Left forelimb (tissue), 1 donor: ENCODE data around the gene ILK.

Experiments used
- DNase-seq: peaks from one replicate; pipeline ENCODE4 v3.0.0-alpha.2; 2018; ENCODE audit warnings: low spot score

The ILK gene

DNA sequence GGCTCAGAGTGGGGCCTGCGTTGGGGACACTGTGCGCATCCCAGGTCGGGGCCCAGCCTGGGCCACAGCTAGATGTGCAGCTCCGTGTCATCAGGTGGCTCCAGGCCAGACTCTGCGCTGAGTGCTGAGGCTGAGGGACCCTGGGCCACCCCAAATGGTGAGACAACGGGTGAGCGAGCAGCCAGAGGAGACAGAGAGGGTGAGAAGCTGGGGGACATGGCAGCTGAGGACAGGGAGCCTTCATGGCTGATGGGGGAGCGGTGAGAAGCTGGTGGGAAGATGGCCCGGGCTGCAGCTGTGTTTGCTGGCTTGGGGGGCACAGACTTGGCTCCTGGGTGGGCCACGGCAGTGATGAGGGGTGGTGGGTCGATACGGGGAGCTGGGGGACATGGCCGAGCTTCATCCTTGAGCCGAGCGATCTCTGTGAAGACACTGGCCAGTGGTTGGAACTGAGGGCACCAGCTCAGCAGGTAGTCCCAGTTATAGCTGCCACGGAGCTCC is 18.2 kb downstream of the ILK start:
- DNase-seq, result no peak

DNA sequence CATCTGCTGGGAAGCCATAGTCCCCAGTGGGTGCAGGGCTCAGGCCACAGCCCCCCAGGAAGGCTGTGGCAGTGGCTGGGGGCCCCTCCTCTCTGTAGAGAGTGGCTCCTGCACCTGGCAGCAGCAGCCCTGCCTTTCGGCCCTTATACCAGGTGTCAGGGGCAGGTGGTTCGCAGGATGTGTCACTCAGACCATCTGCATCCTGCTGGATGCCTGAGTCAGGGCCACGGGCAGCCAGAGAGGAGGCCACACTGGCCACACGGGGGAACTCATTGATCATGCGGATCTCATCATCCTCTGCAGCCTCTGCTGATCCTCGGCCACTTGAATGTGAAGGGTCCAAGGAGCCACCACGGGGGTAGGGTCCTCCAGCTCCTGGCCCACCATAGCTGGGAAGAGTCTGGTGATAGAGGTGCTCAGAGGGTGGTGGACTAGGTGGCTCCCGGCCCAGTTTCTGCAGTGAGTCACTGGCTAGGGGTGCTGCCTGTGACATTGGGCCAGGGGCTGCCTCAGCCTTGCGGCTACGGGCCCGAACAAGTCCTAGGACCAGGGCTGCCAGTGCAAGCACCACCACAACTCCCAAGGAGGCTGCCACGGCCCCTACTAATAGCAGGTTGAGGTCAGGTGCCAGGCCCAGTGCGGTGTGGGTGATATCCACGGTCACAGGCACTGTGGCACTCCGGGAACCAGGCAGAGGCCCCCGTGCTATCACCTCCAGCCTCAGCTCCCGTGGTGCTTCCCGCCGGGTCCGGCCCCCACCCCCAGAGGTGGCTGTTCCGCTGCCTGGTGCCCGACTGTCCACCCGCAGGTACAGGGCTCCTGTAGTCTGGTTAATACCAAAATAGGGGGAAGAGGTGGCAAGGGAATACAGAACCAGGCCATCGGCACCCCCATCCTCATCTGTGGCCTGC is 18.9 kb downstream of the ILK start:
- DNase-seq, result no peak

DNA sequence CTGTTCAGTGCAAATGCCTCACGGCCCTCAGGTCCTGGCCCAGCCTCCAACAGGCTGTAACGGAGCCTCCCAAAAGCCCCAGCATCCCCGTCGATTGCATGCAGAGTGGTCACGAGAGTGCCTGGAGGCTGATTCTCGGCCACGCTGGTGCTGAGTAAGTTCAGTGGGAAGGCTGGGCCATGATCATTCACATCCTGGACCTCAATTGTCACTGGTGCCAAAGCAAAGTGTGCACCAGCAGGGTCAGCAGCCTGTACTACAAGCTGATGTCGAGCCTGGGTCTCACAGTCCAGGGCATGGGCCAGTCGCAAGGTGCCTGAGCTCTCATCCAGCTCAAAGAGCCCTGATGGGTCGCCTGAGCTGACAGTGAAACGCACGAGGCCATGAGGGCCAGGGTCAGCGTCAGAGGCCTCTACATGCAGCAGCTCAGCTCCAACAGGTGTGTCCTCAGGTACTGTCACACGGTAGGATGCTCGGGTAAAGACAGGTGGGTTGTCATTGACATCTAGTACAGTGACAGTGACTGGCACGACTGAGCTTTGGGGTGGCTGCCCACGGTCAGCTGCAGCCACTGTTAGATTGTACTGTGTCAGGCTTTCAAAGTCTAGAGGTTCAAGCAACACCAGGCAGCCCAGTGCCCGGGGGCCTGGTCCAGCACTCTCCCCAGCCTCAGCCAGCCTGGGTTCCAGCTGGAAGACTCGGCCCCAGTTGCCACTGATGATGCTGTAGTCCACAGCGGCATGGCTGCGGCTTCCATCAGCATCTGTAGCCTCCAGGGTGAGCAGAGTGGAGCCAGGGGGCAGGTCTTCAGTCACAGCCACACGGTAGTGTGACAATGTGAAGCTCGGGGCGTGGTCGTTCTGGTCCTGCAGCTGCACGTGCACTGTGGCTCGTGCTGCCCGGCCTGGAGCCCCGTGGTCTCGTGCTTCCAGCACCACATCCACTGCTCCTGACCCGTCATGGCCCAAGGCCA is 20.1 kb downstream of the ILK start:
- no peak for DNase-seq

DNA sequence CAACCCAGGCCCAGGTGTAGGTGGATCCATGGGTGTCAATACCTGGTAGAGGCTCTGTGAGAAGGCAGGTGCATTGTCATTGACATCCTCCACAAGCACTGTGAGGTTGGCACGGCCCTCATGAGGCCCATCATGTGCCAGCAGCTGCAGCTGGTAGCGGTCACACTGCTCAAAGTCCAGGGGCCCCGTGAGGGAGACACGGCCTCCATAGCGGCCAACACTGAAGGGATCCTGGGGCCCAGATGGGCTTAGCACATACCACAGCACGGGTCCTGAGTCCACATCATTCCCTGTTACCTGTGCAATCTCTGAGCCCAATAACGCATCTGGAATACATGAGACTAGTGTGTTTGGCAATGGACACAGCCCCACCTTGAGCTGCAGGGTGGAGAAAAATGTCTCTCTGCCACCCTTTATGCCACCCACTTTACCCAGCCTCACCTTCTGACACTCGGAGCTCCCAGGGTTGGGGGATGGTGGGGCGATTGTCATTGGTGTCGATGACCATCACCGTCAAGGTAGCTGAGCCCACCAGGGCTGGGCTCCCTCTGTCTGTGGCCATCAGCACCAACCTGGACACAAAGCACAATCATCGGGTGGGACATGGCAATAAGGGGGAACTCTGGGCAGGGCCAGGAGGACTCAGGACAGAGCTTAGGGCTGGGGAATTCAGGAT is 21.7 kb downstream of the ILK start:
- no peak for DNase-seq

DNA sequence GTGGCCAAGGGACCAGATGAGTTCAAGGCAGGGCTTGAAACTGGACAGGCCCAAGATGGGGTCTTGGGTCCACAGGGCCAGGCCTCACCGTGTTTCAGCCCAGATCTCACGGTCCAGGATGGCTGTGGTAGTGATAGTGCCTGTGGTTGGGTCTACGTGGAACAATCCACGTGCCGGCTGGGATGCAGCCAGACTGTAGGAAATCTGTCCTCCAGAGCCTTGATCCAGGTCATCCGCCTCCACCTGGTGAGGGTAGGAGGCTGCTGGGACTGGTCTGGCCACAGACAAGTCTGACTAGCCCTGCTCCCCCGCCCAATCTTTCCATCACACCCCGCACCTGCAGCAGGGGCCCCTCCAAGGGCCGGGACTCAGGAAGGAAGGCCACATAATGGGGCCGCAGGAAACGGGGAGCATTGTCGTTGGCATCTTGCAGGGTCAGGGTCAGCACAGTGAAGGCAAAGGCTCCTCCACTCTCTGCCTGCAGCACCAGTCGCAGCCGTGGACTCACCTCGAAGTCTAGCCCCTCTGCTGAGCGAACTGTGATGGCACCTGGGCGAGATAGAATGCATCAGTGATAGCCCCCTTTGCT is 22.4 kb downstream of the ILK start:
- no peak for DNase-seq

DNA sequence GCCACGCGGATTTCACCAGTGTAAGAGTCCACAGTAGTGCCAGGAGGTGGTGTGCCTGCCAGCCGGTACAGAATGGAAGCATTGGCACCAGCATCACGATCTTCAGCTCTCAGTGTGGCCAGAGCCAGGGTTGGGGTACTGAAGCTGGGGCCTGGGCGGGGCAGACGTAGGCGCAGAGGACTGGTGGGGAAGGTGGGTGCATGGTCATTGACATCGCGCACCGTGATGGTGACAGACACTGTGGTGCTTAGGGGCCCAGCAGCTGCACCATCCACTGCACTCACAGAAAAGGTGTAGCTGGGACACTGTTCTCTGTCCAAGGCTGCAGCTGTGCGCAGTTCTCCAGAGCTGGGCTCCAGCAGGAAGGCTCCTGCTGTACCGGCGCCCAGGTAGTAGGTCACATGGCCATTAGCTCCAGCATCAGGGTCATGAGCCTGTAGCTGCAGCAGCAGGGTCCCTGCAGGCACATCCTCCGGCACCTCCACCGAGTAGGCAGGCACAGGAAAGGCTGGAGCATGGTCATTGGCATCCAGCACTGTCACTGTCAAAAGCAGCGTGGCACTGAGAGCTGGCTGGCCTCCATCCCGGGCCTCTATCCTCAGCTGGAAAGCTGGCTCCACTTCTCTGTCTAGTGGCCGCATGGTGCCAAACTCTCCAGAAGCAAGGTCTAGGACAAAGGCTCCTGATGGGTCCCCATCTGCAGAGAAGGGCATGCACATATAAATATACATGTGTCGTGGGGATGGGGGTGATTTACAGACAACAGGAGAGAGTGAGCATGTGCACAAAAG is 23.6 kb downstream of the ILK start:
- DNase-seq, result no peak

DNA sequence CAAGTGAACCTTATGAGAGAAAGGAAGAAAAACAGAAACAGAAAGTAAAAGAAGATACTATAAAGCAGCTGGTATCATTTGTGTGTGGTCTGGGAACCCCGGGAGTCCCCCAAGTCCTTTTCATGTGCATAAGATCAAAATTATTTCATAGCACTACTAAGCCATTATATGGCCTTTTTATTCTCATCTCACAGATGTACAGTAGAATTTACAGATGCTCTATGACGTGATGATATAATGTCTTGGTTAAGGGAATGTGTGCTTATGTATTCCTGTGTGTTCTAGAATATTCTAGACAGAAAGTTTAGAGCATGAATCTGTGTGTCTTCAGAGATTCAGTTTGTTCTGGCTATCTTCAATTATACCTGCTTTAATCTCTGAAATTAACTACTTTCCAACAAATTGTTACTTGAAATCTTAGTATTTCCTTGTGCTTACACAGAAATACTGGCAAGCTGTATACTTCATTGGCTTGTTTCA is 24.2 kb downstream of the ILK start:
- DNase-seq, result no peak

DNA sequence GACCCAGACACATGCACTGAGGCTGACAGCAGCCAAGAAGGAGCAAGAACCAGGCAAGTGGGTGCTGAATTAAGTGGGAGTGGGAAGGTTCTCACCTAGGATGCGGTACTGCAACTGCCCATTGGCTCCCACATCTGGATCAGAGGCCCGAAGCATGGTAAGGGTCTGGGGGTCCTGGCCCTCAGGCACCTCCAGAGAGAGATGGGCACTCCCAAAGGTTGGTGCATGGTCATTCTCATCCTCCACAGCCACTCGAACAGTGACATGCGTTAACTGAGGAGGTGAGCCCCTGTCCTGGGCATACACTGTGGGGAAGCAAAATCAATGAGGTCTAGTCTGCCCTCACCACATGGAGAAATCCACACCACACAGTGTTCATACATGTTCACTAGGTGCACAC is 25.0 kb downstream of the ILK start:
- DNase-seq, result no peak

DNA sequence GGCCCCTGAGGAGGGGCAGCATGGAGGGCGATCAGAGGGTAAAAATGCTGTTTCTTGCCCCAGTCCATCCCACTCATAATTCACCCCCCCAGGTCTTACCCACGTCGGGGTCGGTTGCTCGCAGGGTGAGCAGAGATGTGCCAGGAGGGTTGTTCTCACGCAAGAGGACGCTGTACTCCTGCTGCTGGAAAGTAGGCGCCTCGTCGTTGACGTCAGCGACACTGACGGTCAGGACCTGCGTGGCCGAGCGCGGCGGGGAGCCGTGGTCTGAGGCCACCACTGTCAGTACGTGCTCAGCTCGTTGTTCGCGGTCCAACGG is 26.0 kb downstream of the ILK start:
- no peak for DNase-seq

DNA sequence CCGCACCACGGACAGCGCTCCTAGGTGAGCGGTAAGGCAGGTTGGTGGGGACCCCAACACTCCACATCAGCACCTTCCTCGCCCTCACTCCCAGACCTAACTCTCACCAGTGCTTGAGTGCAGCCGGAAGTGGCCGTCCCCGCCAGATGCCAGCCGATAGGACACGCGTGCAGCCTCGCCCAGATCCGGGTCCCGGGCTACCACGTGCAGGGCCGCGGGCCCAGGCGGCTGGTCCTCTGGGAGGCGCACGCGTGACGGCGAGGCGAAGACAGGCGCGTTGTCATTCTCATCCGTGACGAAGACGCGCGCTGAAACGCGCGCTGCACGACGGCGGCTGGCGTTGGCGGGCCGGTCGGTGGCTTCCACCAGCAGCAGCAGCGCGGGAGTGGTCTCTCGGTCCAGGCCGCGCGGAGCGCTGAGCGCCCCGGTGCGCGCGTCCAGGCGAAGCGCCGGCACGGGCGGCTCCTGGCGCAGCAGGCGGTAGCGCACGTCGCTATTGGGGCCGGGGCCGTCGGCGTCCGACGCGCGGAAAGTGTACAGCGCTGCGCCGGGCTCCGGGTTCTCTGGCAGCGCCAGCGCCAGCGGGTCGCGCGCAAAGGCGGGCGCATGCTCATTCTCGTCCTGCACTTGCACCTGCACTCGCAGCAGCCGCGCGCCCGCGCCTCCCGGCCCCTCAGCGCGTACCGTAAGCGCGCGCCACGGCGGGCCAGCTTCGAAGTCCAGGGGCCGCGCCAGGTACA is 26.5 kb downstream of the ILK start:
- DNase-seq, result no peak

DNA sequence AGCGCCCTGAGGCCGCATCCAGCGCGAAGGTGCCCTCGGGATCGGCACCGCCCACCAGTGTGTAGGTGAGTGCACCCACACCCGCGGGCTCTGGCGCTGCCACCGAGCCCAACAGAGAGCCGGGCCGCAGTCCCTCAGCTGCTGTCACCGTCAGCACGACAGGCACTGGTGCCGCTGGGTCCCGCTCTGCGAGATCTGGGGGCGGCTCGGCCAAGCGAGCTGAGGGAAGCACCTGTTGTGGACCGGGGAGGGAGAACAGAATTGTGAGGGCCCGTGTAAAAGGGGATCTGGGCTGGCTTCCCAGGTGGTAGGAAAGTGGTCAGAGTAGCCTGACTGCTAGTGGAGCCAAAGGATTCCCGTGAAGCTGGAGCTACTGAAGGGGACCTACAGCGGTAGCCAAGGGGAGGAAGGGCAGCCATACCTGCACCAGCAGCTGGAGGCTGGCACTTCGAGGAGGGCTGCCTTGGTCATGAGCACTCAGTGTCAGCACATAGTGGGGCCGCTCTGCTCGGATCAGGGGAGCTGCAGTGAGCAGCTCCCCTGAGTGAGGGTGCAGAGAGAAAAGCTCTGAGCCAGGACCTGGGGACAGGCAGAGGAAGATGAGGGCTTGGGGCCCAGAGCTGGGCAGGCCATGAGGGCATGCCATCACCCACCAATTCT is 27.2 kb downstream of the ILK start:
- DNase-seq, result no peak

DNA sequence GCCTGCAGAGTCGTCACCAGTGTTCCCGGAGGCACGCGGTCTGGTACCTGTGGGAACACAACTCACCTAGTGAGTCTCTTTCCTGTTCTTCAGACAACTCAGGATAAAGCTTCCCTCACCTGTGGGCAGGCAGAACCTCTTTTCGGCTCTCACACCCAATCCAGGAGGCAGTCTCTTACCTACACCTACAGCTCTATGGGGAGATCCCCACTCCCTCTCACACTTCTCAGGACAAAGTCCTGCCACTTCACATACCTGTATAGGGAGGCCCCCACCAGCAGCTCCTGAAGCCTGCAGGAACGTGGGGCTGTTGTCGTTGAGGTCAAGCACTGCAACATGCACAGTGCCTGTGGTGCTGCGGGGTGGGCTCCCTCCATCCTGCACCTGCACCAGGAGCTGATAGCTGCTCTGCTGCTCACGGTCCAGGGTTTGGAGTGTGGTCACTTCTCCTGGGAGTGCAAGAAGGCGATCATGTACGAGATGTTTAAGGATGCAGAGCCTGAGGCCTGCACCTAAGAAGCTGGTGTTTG is 27.9 kb downstream of the ILK start:
- no peak for DNase-seq

DNA sequence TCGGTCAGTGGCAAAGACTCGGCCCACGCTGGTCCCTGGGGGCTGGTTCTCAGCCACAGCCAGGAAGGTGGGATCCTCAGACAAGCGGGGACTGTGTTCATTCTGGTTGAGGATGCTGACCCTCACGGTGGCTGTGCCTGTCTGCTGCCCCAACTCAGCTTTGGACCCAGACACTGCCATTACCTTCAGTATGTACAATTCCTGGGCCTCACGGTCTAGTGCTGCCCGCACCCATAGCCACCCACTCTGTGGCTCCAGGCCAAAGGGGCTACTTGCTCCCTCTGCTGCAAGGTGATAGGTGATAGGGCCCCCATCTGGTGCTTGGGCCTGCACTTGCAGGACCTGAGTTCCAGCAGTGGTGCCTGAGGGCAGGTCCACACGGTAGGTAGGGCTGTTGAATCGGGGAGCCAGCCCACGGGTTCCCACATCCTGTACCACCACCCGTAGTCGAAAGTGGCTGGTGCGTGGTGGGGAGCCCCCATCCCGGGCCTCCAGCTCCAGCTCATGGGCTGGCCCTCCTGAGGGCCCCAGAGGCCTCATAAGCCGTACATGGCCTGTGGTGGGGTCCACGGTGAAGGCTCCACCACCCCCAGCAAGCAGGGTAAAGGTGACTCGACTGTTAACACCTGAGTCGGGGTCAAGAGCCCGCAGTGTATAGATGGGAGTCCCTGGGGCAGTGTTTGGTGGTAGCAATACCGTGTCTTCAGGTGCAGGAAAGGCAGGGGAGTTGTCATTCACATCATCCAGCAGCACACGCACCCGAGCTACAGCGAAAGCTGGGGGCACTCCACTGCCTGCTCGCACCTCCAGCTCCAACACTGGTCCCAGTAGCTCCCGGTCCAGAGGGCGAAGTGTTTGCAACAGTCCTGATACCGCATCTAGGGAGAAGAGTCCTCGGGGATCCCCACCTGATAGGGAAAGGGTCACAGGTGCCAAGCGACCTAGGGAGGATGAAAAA is 28.8 kb downstream of the ILK start:
- DNase-seq, result no peak

DNA sequence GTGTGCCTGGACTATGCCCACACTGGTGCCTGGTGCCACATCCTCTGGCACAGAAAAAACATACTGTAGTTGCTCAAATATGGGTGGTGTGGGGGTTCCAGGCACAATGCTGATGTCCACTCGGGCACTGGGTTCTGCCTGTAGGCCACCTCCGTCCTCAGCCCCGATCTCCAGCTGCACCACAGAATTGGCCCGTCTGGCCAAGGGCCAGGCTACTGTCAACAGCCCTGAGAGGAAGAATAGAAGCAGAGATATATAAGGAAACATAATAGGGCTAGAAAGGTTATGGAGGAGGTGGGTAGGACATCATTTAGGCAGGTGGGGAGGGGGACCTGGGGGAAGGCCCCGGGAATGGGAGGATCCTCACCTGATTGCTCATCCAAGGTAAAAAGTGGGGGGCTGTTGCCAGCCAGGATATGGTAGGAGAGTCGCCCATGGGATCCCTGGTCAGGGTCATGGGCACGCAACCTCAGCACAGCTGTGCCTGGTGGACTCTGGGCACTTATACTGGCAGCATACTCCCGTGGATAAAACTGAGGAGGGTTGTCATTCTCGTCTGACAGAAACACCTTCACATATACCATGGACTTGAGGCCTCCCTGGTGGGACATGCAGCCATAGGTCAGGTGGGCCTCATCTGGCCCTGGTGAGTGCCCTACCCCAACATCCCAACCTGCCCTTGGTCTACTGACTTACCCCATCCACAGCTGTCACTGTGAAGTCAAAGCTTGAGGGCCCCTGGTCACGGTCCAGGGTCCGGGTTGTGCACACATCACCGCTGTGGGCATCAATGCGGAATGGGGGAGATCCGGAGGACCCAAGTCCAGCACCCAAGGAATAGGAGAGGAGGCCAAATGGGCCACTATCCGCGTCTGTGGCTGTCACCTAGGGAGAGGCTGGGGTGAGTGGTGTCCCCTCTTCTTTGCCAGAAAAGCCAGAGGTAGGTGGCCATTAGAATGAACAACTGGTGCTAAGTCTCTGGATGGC is 30.1 kb downstream of the ILK start:
- DNase-seq, result no peak

DNA sequence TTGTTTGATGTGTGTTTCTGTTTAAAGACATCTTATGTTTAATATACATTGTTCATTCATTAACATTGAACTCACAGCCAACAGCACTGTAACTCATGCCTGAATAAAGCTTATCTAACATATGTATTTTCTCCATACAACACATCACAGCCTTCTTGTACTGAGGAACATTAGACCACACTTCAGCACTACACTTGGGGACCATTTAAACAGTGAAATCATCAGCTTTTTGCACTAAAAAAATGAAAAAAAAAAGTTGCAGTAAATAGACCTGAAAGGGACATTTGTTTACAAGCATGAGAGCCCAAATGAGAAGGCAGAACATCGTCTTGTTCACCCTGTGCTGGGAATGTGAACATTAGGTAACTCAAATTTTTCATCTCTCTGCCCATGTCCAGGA is 31.0 kb downstream of the ILK start:
- no peak for DNase-seq

DNA sequence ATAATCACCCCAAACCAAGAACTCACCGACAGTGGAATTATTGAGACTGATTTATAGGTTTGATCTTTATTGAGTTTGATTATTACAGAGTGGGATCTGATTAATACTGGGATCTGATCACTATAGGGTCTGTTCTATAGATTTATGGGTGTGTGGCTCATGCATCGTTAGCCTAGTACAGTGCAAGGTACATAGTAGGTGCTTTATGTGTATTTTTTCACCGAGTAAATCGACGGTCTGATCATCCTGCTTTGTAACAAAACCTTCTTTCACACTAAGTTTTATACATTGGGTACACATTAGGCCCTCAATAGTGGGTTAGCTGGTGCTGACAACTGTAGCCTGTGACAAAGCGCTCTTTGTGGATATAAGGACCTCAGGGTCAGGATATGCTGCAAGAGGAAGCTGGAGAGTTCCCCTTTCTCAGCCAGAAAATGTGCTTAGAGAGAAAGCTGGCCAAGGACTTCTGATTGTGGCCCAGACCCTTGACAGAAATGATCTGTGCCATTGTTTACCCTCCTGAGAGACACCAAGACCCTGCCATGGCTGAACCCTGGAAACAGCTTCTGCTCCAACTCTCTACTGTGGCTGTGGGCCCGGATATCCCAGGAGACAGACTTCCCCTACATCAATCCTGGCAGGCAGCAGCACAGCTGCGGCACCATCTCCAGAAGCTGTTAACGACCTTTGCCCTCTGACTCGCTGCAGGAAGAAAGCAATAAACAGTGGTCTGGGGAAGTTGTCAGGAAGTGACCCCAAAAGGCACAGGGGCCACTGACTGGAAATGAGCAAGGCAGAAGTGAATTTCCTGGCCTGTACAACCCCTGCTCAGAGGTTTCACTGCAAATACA is 31.7 kb downstream of the ILK start:
- DNase-seq, result no peak
